ENCODE measurements around the gene INPP5B.
A peak's percentile ranks its signal among the peaks of the same experiment; 100 is the strongest.

The INPP5B gene

DNA sequence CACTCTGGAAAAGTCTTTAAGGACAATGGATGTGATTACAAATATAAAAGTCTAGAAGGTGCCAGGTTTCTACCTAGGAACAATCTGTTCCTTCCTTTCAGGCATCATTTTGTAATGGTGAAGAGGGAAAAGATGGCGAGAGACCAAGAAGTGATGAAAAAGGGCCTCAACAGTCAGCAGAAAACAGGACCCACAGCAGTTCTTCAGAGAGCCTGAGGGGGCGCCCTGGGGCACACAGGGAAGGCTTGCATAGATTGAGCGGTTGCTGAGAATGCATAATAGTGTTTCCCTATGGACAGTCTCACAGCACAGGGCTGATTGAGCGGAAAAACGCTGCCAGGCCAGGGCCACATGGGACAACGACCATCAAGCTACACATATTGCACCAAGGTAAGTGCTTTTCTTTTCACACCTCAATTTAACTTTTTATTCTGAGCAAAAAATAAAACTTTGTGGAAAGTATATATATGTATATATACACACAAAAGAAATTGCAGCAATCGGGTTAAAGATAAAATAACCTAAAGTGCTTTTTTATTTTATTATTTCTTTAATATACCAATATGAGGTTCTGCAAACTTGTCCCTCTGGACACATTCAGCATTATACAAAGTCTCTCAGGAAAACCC is 135.7 kb downstream of the INPP5B start:
- TF ChIP-seq, protein P1, sequence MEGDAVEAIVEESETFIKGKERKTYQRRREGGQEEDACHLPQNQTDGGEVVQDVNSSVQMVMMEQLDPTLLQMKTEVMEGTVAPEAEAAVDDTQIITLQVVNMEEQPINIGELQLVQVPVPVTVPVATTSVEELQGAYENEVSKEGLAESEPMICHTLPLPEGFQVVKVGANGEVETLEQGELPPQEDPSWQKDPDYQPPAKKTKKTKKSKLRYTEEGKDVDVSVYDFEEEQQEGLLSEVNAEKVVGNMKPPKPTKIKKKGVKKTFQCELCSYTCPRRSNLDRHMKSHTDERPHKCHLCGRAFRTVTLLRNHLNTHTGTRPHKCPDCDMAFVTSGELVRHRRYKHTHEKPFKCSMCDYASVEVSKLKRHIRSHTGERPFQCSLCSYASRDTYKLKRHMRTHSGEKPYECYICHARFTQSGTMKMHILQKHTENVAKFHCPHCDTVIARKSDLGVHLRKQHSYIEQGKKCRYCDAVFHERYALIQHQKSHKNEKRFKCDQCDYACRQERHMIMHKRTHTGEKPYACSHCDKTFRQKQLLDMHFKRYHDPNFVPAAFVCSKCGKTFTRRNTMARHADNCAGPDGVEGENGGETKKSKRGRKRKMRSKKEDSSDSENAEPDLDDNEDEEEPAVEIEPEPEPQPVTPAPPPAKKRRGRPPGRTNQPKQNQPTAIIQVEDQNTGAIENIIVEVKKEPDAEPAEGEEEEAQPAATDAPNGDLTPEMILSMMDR (IDR thresholded peaks at IDR 0.05; ENCODE audit: unreplicated experiment in 3 of 3), result peak; percentile 71 to 83 (median 82)
- Mint-ChIP-seq H3K9me3 (no peaks in the 10 kb centered on the region), H3K4me1 (peaks cover 17% of the 10 kb centered on the region), H3K27ac (peak overlapping the region; percentile 24 to 74 (median 35)), H3K4me3 (peak overlapping the region; percentile 65 to 73 (median 66)), H3K27me3 (ENCODE audit: low read depth) (no peaks in the 10 kb centered on the region), H3K36me3 (ENCODE audit: low read depth) (peaks cover 7% of the 10 kb centered on the region)
